Measurements from ENCODE around the gene UBTD2. TPM values are rescaled to one million over a fixed set of nuclear protein-coding genes. Genes with fewer than 3 reads are reported as not detected.
"Not testable (repeated sequence)": the region's sequence is repeated elsewhere in the genome, so short reads cannot be mapped to it uniquely, and the experiment has no call there.

The UBTD2 gene
- 10 to 100 TPM; 30.4 to 30.5 TPM for total RNA-seq
- polyA plus RNA-seq (2013, experiment 1 of 2): 59.9 TPM
- polyA plus RNA-seq (2013, experiment 2 of 2): 57.9 TPM
- long read RNA-seq, experiment 1, transcript UBTD2-201 (3 exons, 3,301 nt): major isoform, 11 of 24 reads
- long read RNA-seq, experiment 1, partial matches to known transcripts: 2 of 24 reads
- long read RNA-seq, experiment 1, other reads (novel, unspliced or antisense): 11 of 24 reads
- long read RNA-seq, experiment 2, transcript UBTD2-201 (3 exons, 3,301 nt): major isoform, 83 of 92 reads
- long read RNA-seq, experiment 2, partial matches to known transcripts: 0 of 92 reads
- long read RNA-seq, experiment 2, other reads (novel, unspliced or antisense): 9 of 92 reads
- long read RNA-seq, experiment 3, partial matches to known transcripts: 1 of 5 reads
- long read RNA-seq, experiment 3, other reads (novel, unspliced or antisense): 3 of 5 reads
- long read RNA-seq, experiment 4, partial matches to known transcripts: 0 of 1 reads
- long read RNA-seq, experiment 4, other reads (novel, unspliced or antisense): 1 of 1 reads

- Histone ChIP-seq H3K27me3 (ENCODE audit: control insufficient read depth, insufficient read depth, low read length, poor library complexity, severe bottlenecking) (no peaks in the 10 kb centered on the region), H3K9ac (ENCODE audit: extremely low read depth, low read length, poor library complexity, severe bottlenecking) (peak within 1 kb of the TSS; percentile 86), H3K36me3 (ENCODE audit: control insufficient read depth, insufficient read depth, low read length) (peaks cover 10% of the 10 kb centered on the region), H3K27ac (ENCODE audit: low read depth, low read length) (peak within 1 kb of the TSS; percentile 97), H3K4me1 (ENCODE audit: control insufficient read depth, insufficient read depth, low read length) (no peaks in the 10 kb centered on the region), H3K9me3 (ENCODE audit: control insufficient read depth, low read length) (no peaks in the 10 kb centered on the region), H3K4me3 (ENCODE audit: low read length) (peak within 1 kb of the TSS; percentile 99)
- Mint-ChIP-seq H3K36me3 (ENCODE audit: low read depth) (peaks cover 3% of the 10 kb centered on the region), H3K27ac (peak within 1 kb of the TSS; percentile 96), H3K4me3 (peak within 1 kb of the TSS; percentile 96), H3K4me1 (peaks cover 34% of the 10 kb centered on the region), H3K27me3 (ENCODE audit: insufficient read depth) (peaks cover 4% of the 10 kb centered on the region), H3K9me3 (no peaks in the 10 kb centered on the region)
- TF ChIP-seq, protein P1, sequence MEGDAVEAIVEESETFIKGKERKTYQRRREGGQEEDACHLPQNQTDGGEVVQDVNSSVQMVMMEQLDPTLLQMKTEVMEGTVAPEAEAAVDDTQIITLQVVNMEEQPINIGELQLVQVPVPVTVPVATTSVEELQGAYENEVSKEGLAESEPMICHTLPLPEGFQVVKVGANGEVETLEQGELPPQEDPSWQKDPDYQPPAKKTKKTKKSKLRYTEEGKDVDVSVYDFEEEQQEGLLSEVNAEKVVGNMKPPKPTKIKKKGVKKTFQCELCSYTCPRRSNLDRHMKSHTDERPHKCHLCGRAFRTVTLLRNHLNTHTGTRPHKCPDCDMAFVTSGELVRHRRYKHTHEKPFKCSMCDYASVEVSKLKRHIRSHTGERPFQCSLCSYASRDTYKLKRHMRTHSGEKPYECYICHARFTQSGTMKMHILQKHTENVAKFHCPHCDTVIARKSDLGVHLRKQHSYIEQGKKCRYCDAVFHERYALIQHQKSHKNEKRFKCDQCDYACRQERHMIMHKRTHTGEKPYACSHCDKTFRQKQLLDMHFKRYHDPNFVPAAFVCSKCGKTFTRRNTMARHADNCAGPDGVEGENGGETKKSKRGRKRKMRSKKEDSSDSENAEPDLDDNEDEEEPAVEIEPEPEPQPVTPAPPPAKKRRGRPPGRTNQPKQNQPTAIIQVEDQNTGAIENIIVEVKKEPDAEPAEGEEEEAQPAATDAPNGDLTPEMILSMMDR (conservative IDR thresholded peaks at IDR 0.05): peak; percentile 80
- 0% methylated on average over 32 to 87 of the region's 87 CpGs for WGBS, 2 experiments (ENCODE audit: insufficient coverage in 1 of 2, insufficient read length in 1 of 2)
- DNase-seq: peak; percentile 92
These were observed at the start of gene UBTD2 for GRCh38 chr5:172283020-172283861. Gene UBTD2, minus strand, starts transcription at chr5:172283764. Its CDS starts 99 bp downstream, at chr5:172283665.

GRCh38 chr5:172326901-172327300 is 43.3 kb upstream of the UBTD2 start:
- not testable (repeated sequence) for H3K4me3 Mint-ChIP-seq; H3K27ac ChIP-seq (ENCODE audit: low read depth, low read length); H3K27me3 ChIP-seq (ENCODE audit: control insufficient read depth, insufficient read depth, low read length, poor library complexity, severe bottlenecking); H3K9me3 Mint-ChIP-seq; H3K4me1 ChIP-seq (ENCODE audit: control insufficient read depth, insufficient read depth, low read length); H3K27ac Mint-ChIP-seq; H3K9ac ChIP-seq (ENCODE audit: extremely low read depth, low read length, poor library complexity, severe bottlenecking); H3K36me3 Mint-ChIP-seq (ENCODE audit: low read depth); H3K36me3 ChIP-seq (ENCODE audit: control insufficient read depth, insufficient read depth, low read length); H3K4me1 Mint-ChIP-seq; DNase-seq; H3K9me3 ChIP-seq (ENCODE audit: control insufficient read depth, low read length); H3K4me3 ChIP-seq (ENCODE audit: low read length)
- 92 to 100% methylated on average over 3 to 13 of the region's 13 CpGs for whole genome bisulfite sequencing, 2 experiments (ENCODE audit: insufficient coverage in 1 of 2, insufficient read length in 1 of 2)
- H3K27me3 Mint-ChIP-seq (ENCODE audit: insufficient read depth): peaks cover 24% of the 10 kb centered on the region

GRCh38 chr5:172325452-172325851 is 41.9 kb upstream of the UBTD2 start:
- Histone ChIP-seq H3K4me1 (ENCODE audit: control insufficient read depth, insufficient read depth, low read length) (no peaks in the 10 kb centered on the region), H3K9ac (ENCODE audit: extremely low read depth, low read length, poor library complexity, severe bottlenecking) (no peak overlapping the region), H3K27me3 (ENCODE audit: control insufficient read depth, insufficient read depth, low read length, poor library complexity, severe bottlenecking) (peaks cover 7% of the 10 kb centered on the region), H3K4me3 (ENCODE audit: low read length) (no peak overlapping the region), H3K36me3 (ENCODE audit: control insufficient read depth, insufficient read depth, low read length) (no peaks in the 10 kb centered on the region), H3K27ac (ENCODE audit: low read depth, low read length) (no peak overlapping the region), H3K9me3 (ENCODE audit: control insufficient read depth, low read length) (no peaks in the 10 kb centered on the region)
- Mint-ChIP-seq H3K27me3 (ENCODE audit: insufficient read depth) (peaks cover 29% of the 10 kb centered on the region), H3K36me3 (ENCODE audit: low read depth) (no peaks in the 10 kb centered on the region), H3K27ac (no peak overlapping the region), H3K4me1 (peaks cover 7% of the 10 kb centered on the region), H3K9me3 (no peaks in the 10 kb centered on the region), H3K4me3 (no peak overlapping the region)
- DNase-seq: peak; percentile 56
- TF ChIP-seq, protein P1 (conservative IDR thresholded peaks at IDR 0.05): no peak
- WGBS, 2 experiments (ENCODE audit: insufficient coverage in 1 of 2, insufficient read length in 1 of 2): 79 to 88% methylated on average over 6 to 9 of the region's 9 CpGs

All from endodermal cell (in vitro differentiated cells).